ENCODE data around the gene BICDL1. TPM values are rescaled to one million over a fixed set of nuclear protein-coding genes. Genes with fewer than 3 reads are reported as not detected.
A peak's percentile ranks its signal among the peaks of the same experiment; 100 is the strongest.

Gene BICDL1
- total and polyA plus RNA-seq, 5 donors from 2014 or later: 0.93 to 134 (median 1.6) TPM

GRCh38 chr12:120093336-120093591, 104.2 kb downstream of the BICDL1 start:
- no peak for ATAC-seq (ENCODE audit: low read depth in 2 of 2)
- peaks cover 53% of the 10 kb centered on the region for H3K36me3 ChIP-seq (ENCODE audit: control insufficient read depth, insufficient read depth, low read length)

GRCh38 chr12:120093592-120094355, 104.7 kb downstream of the BICDL1 start:
- Histone ChIP-seq H3K36me3 (ENCODE audit: control insufficient read depth, insufficient read depth, low read length) (peaks cover 58% of the 10 kb centered on the region), H3K4me3 (ENCODE audit: low read depth, low read length) (no peak overlapping the region), H3K4me1 (ENCODE audit: control insufficient read depth, insufficient read depth, low read length, poor library complexity, severe bottlenecking) (no peaks in the 10 kb centered on the region), H3K27me3 (ENCODE audit: control insufficient read depth, insufficient read depth, low read length) (no peaks in the 10 kb centered on the region), H3K9me3 (ENCODE audit: control insufficient read depth in 2 of 2, low read length in 2 of 2) (no peaks in the 10 kb centered on the region), H3K27ac (ENCODE audit: insufficient read depth, low read length, poor library complexity, severe bottlenecking) (no peak overlapping the region)
- DNase-seq (no peak), ATAC-seq (ENCODE audit: low read depth in 2 of 2) (no peak)
- H3K36me3 Mint-ChIP-seq: peaks cover 16% of the 10 kb centered on the region
- H3K4me1 Mint-ChIP-seq: peaks cover 0 to 5% (median 4%) of the 10 kb centered on the region in 4 donors
- no peaks in the 10 kb centered on the region for H3K27me3 Mint-ChIP-seq
- H3K27ac Mint-ChIP-seq: peak overlapping the region in 1 of 3 donors; percentile 75
- no peaks in the 10 kb centered on the region for H3K9me3 Mint-ChIP-seq
- H3K4me3 Mint-ChIP-seq: no peak overlapping the region

More at GRCh38 chr12:120093336-120093591, 104.2 kb downstream of the BICDL1 start:
- Histone ChIP-seq H3K27me3 (ENCODE audit: control insufficient read depth, insufficient read depth, low read length) (no peaks in the 10 kb centered on the region), H3K4me1 (ENCODE audit: control insufficient read depth, insufficient read depth, low read length, poor library complexity, severe bottlenecking) (no peaks in the 10 kb centered on the region), H3K9me3 (ENCODE audit: control insufficient read depth in 2 of 2, low read length in 2 of 2) (no peaks in the 10 kb centered on the region), H3K27ac (ENCODE audit: insufficient read depth, low read length, poor library complexity, severe bottlenecking) (no peak overlapping the region), H3K4me3 (ENCODE audit: low read depth, low read length) (no peak overlapping the region)
- no peak overlapping the region for H3K27ac Mint-ChIP-seq
- peaks cover 0 to 5% (median 4%) of the 10 kb centered on the region in 4 donors for H3K4me1 Mint-ChIP-seq
- H3K4me3 Mint-ChIP-seq: no peak overlapping the region
- no peaks in the 10 kb centered on the region for H3K9me3 Mint-ChIP-seq
- no peak for DNase-seq
- H3K36me3 Mint-ChIP-seq: peaks cover 12% of the 10 kb centered on the region
- H3K27me3 Mint-ChIP-seq: no peaks in the 10 kb centered on the region

GRCh38 chr12:120094485-120094884, 105.4 kb downstream of the BICDL1 start:
- H3K9me3 Mint-ChIP-seq: no peaks in the 10 kb centered on the region
- H3K27ac Mint-ChIP-seq: peak overlapping the region in 1 of 3 donors; percentile 68
- Histone ChIP-seq H3K36me3 (ENCODE audit: control insufficient read depth, insufficient read depth, low read length) (peaks cover 65% of the 10 kb centered on the region), H3K4me1 (ENCODE audit: control insufficient read depth, insufficient read depth, low read length, poor library complexity, severe bottlenecking) (no peaks in the 10 kb centered on the region), H3K4me3 (ENCODE audit: low read depth, low read length) (no peak overlapping the region), H3K27me3 (ENCODE audit: control insufficient read depth, insufficient read depth, low read length) (no peaks in the 10 kb centered on the region), H3K9me3 (ENCODE audit: control insufficient read depth in 2 of 2, low read length in 2 of 2) (no peaks in the 10 kb centered on the region), H3K27ac (ENCODE audit: insufficient read depth, low read length, poor library complexity, severe bottlenecking) (no peak overlapping the region)
- peaks cover 0 to 5% (median 2%) of the 10 kb centered on the region in 4 donors for H3K4me1 Mint-ChIP-seq
- H3K36me3 Mint-ChIP-seq: peaks cover 16% of the 10 kb centered on the region
- H3K27me3 Mint-ChIP-seq: no peaks in the 10 kb centered on the region
- H3K4me3 Mint-ChIP-seq: no peak overlapping the region
- ATAC-seq (ENCODE audit: low read depth in 2 of 2) (no peak), DNase-seq (no peak)

GRCh38 chr12:120095331-120095730, 106.3 kb downstream of the BICDL1 start:
- no peaks in the 10 kb centered on the region for H3K27me3 Mint-ChIP-seq
- H3K4me3 ChIP-seq (ENCODE audit: low read depth, low read length): no peak overlapping the region
- no peaks in the 10 kb centered on the region for H3K9me3 Mint-ChIP-seq
- peaks cover 16% of the 10 kb centered on the region for H3K36me3 Mint-ChIP-seq
- H3K9me3 ChIP-seq (ENCODE audit: control insufficient read depth in 2 of 2, low read length in 2 of 2): no peaks in the 10 kb centered on the region
- ATAC-seq (ENCODE audit: low read depth in 2 of 2) (no peak), DNase-seq (no peak)
- no peak overlapping the region for H3K27ac ChIP-seq (ENCODE audit: insufficient read depth, low read length, poor library complexity, severe bottlenecking)
- peaks cover 71% of the 10 kb centered on the region for H3K36me3 ChIP-seq (ENCODE audit: control insufficient read depth, insufficient read depth, low read length)
- no peaks in the 10 kb centered on the region for H3K4me1 ChIP-seq (ENCODE audit: control insufficient read depth, insufficient read depth, low read length, poor library complexity, severe bottlenecking)
- H3K27ac Mint-ChIP-seq: no peak overlapping the region
- H3K27me3 ChIP-seq (ENCODE audit: control insufficient read depth, insufficient read depth, low read length): no peaks in the 10 kb centered on the region
- peaks cover 0 to 10% (median 5%) of the 10 kb centered on the region in 4 donors for H3K4me1 Mint-ChIP-seq
- H3K4me3 Mint-ChIP-seq: no peak overlapping the region

GRCh38 chr12:120095736-120096135, 106.7 kb downstream of the BICDL1 start:
- H3K4me1 ChIP-seq (ENCODE audit: control insufficient read depth, insufficient read depth, low read length, poor library complexity, severe bottlenecking): no peaks in the 10 kb centered on the region
- DNase-seq: no peak
- Mint-ChIP-seq H3K27ac (no peak overlapping the region), H3K4me3 (no peak overlapping the region), H3K27me3 (no peaks in the 10 kb centered on the region), H3K9me3 (no peaks in the 10 kb centered on the region), H3K4me1 (peaks cover 0 to 13% (median 5%) of the 10 kb centered on the region in 4 donors), H3K36me3 (peaks cover 16% of the 10 kb centered on the region)
- no peak overlapping the region for H3K4me3 ChIP-seq (ENCODE audit: low read depth, low read length)
- no peaks in the 10 kb centered on the region for H3K27me3 ChIP-seq (ENCODE audit: control insufficient read depth, insufficient read depth, low read length)
- no peaks in the 10 kb centered on the region for H3K9me3 ChIP-seq (ENCODE audit: control insufficient read depth in 2 of 2, low read length in 2 of 2)
- no peak for ATAC-seq (ENCODE audit: low read depth in 2 of 2)
- H3K36me3 ChIP-seq (ENCODE audit: control insufficient read depth, insufficient read depth, low read length): peaks cover 72% of the 10 kb centered on the region
- no peak overlapping the region for H3K27ac ChIP-seq (ENCODE audit: insufficient read depth, low read length, poor library complexity, severe bottlenecking)

- Histone ChIP-seq H3K27ac (ENCODE audit: insufficient read depth, low read length, poor library complexity, severe bottlenecking) (no peak overlapping the region), H3K4me1 (ENCODE audit: control insufficient read depth, insufficient read depth, low read length, poor library complexity, severe bottlenecking) (peaks cover 3% of the 10 kb centered on the region), H3K4me3 (ENCODE audit: low read depth, low read length) (no peak overlapping the region), H3K9me3 (ENCODE audit: control insufficient read depth in 2 of 2, low read length in 2 of 2) (no peaks in the 10 kb centered on the region), H3K27me3 (ENCODE audit: control insufficient read depth, insufficient read depth, low read length) (no peaks in the 10 kb centered on the region), H3K36me3 (ENCODE audit: control insufficient read depth, insufficient read depth, low read length) (peaks cover 76% of the 10 kb centered on the region)
- DNase-seq (no peak), ATAC-seq (ENCODE audit: low read depth in 2 of 2) (no peak)
- Mint-ChIP-seq H3K27ac (no peak overlapping the region), H3K4me1 (peaks cover 0 to 19% (median 4%) of the 10 kb centered on the region in 4 donors), H3K36me3 (peaks cover 9% of the 10 kb centered on the region), H3K4me3 (peak overlapping the region in 1 of 4 donors; percentile 43), H3K27me3 (no peaks in the 10 kb centered on the region), H3K9me3 (no peaks in the 10 kb centered on the region)
These were observed 107.7 kb downstream of the BICDL1 start for GRCh38 chr12:120096671-120097202.

- ATAC-seq (ENCODE audit: low read depth in 2 of 2) (no peak), DNase-seq (no peak)
- Mint-ChIP-seq H3K27me3 (no peaks in the 10 kb centered on the region), H3K4me3 (no peak overlapping the region), H3K4me1 (peaks cover 0 to 29% (median 7%) of the 10 kb centered on the region in 4 donors), H3K27ac (no peak overlapping the region), H3K36me3 (peaks cover 11% of the 10 kb centered on the region), H3K9me3 (no peaks in the 10 kb centered on the region)
- Histone ChIP-seq H3K9me3 (ENCODE audit: control insufficient read depth in 2 of 2, low read length in 2 of 2) (no peaks in the 10 kb centered on the region), H3K36me3 (ENCODE audit: control insufficient read depth, insufficient read depth, low read length) (peaks cover 85% of the 10 kb centered on the region), H3K4me1 (ENCODE audit: control insufficient read depth, insufficient read depth, low read length, poor library complexity, severe bottlenecking) (peaks cover 5% of the 10 kb centered on the region), H3K27ac (ENCODE audit: insufficient read depth, low read length, poor library complexity, severe bottlenecking) (no peak overlapping the region), H3K27me3 (ENCODE audit: control insufficient read depth, insufficient read depth, low read length) (no peaks in the 10 kb centered on the region), H3K4me3 (ENCODE audit: low read depth, low read length) (no peak overlapping the region)
These were observed 109.9 kb downstream of the BICDL1 start for GRCh38 chr12:120098756-120099470.
